Keratinocyte (primary cell): ENCODE data around the gene GEMIN8. TPM values are rescaled to one million over a fixed set of nuclear protein-coding genes. Genes with fewer than 3 reads are reported as not detected.

ENCODE experiments used
- DNase-seq: peaks from one replicate; pipeline ENCODE4 v3.0.0-alpha.2; 2011; ENCODE audit warnings: low read depth, missing footprints, low spot score
- FAIRE-seq: peaks from 2 replicates; lab custom pipeline; 2011; peaks lifted over from hg19 to GRCh38; lab: Jason Lieb, UNC
- H2AFZ ChIP-seq: 2 replicates; pipeline ENCODE4 v1.6.0; 2012; ENCODE audit warnings: low read length, control low read depth, inconsistent platforms; ENCODE audit not compliant: control insufficient read depth
- H3K27ac ChIP-seq: 2 replicates; pipeline ENCODE4 v1.5.1; 2011; ENCODE audit warnings: low read length; ENCODE audit not compliant: control insufficient read depth, insufficient read depth
- H3K27me3 ChIP-seq: 3 replicates; pipeline ENCODE4 v1.6.0; 2011; ENCODE audit warnings: low read length; ENCODE audit not compliant: control insufficient read depth, insufficient read depth; ENCODE audit errors: extremely low read depth
- H3K36me3 ChIP-seq, 2 experiments: 2 replicates in 1 of 2; 3 replicates in 1 of 2; pipeline ENCODE4 v1.5.1; 2011; ENCODE audit warnings: low read length in 2 of 2, mild to moderate bottlenecking in 1 of 2; ENCODE audit not compliant: control insufficient read depth in 2 of 2, insufficient read depth in 2 of 2; ENCODE audit errors: extremely low read depth in 1 of 2
- H3K4me1 ChIP-seq: 3 replicates; pipeline ENCODE4 v1.5.1; 2011; ENCODE audit warnings: low read length; ENCODE audit not compliant: control insufficient read depth, insufficient read depth; ENCODE audit errors: extremely low read depth
- H3K4me2 ChIP-seq: 3 replicates; pipeline ENCODE4 v1.6.0; 2011; ENCODE audit warnings: low read depth, low read length; ENCODE audit not compliant: control insufficient read depth, insufficient read depth; ENCODE audit errors: extremely low read depth
- H3K4me3 ChIP-seq, 3 experiments: fragments of 200-600 bp in 1 of 3; sonication (generic) in 1 of 3; 2 replicates in 2 of 3; 3 replicates in 1 of 3; pipeline ENCODE4 v1.5.1; 2011 to 2016; ENCODE audit warnings: low read length in 3 of 3, mild to moderate bottlenecking in 3 of 3, control low read depth in 2 of 3, inconsistent platforms in 1 of 3, low read depth in 1 of 3, mixed read lengths in 1 of 3, mixed run types in 1 of 3, moderate library complexity in 1 of 3; ENCODE audit not compliant: control insufficient read depth in 2 of 3, insufficient read depth in 2 of 3; ENCODE audit errors: extremely low read depth in 1 of 3
- H3K79me2 ChIP-seq: 2 replicates; pipeline ENCODE4 v1.6.0; 2012; ENCODE audit warnings: low read length; ENCODE audit not compliant: control insufficient read depth, insufficient read depth
- H3K9ac ChIP-seq: 3 replicates; pipeline ENCODE4 v1.6.0; 2011; ENCODE audit warnings: low read length; ENCODE audit not compliant: control insufficient read depth, insufficient read depth; ENCODE audit errors: extremely low read depth
- H3K9me1 ChIP-seq: 3 replicates; pipeline ENCODE4 v1.6.0; 2011; ENCODE audit warnings: low read length; ENCODE audit not compliant: control insufficient read depth, insufficient read depth; ENCODE audit errors: extremely low read depth
- H3K9me3 ChIP-seq: 2 replicates; pipeline ENCODE4 v1.5.1; 2012; ENCODE audit warnings: low read depth, low read length; ENCODE audit not compliant: control insufficient read depth
- H4K20me1 ChIP-seq: 3 replicates; pipeline ENCODE4 v1.6.0; 2011; ENCODE audit warnings: low read length; ENCODE audit not compliant: control insufficient read depth, insufficient read depth; ENCODE audit errors: extremely low read depth
- CTCF ChIP-seq, 3 experiments: IDR thresholded peaks in 1 of 3; conservative IDR thresholded peaks in 1 of 3; optimal IDR thresholded peaks in 1 of 3; 2 replicates in 2 of 3; 3 replicates in 1 of 3; pipeline versions ENCODE3 to v1.5.1; 2011; ENCODE audit warnings: low read length in 3 of 3, mild to moderate bottlenecking in 3 of 3, moderate library complexity in 2 of 3, control low read depth in 1 of 3, inconsistent platforms in 1 of 3; ENCODE audit not compliant: insufficient read depth in 2 of 3; ENCODE audit errors: extremely low read depth in 1 of 3
- EZH2 ChIP-seq: IDR thresholded peaks from one replicate; pipeline ENCODE4 v1.6.1; 2012; ENCODE audit warnings: inconsistent platforms, mild to moderate bottlenecking, low read length, moderate library complexity
- dilution Hi-C: fragments of 300-500 bp; cut with MboI; formaldehyde crosslinking; loops from one replicate; pipeline ENCODE4 v1.7.0; 2020; ENCODE audit warnings: low sequenced_read_pairs; ENCODE audit not compliant: extremely low pct_ligation_motif_present
- polyA plus RNA-seq, 5 experiments: library from polyadenylated mRNA; depleted of rRNA in 3 of 5; stranded (reverse) in 3 of 5; stranded (forward) in 1 of 5; unstranded in 1 of 5; fragments of >200 nt; gene quantifications; 1 replicate in 1 of 5; 2 replicates in 3 of 5; 3 replicates in 1 of 5; pipeline versions ENCODE4 v1.2.1 to v1.2.3, GENCODE V29; 2011 to 2012; ENCODE audit warnings: missing spikeins in 2 of 5, low read depth in 1 of 5, low replicate concordance in 1 of 5

The GEMIN8 gene
- polyA plus RNA-seq, 1 donor (not counting 4 experiments of a cell fraction or from before 2014, with no cell fraction given), result 38.8 TPM

- H3K4me3 ChIP-seq, result no peak overlapping the region
- FAIRE-seq, result no peak
- dilution Hi-C loops, result no loop called here
Observed at GRCh38 chrX:13967636-13968035, 62.1 kb downstream of the GEMIN8 start.

DNA sequence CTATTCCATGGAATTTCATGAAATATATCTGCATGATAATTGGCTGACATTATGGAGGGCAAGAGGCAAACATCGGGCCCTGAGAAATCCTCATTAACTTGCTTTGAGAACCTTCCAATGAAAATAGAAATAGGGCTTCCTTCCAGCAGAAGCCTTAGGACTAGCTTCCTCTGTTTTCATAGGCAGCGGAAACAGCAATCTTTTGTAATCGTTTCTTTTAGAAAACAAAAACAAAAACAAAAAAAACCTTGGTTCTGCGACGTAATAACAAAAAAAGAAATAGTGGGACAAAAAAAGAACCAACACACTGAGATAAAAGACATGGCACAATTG is 62.9 kb downstream of the GEMIN8 start:
- H3K27me3 ChIP-seq, result no peaks in the 10 kb centered on the region
- no peak for DNase-seq
- no peaks in the 10 kb centered on the region for H3K36me3 ChIP-seq
- H4K20me1 ChIP-seq, result no peaks in the 10 kb centered on the region
- H2AFZ ChIP-seq, result no peak overlapping the region
- no peak overlapping the region for H3K4me3 ChIP-seq
- no peak overlapping the region for H3K9ac ChIP-seq
- no peaks in the 10 kb centered on the region for H3K9me3 ChIP-seq
- TF ChIP-seq EZH2 (no peak), CTCF (optimal IDR thresholded peaks at IDR 0.05 in 1 of 3, IDR thresholded peaks at IDR 0.05 in 1 of 3, conservative IDR thresholded peaks at IDR 0.05 in 1 of 3; ENCODE audit: extremely low read depth in 1 of 3, insufficient read depth in 2 of 3, low read length in 3 of 3) (no peak)
- H3K79me2 ChIP-seq, result no peaks in the 10 kb centered on the region
- no peak overlapping the region for H3K27ac ChIP-seq
- H3K9me1 ChIP-seq, result no peaks in the 10 kb centered on the region
- H3K4me2 ChIP-seq, result no peak overlapping the region
- H3K4me1 ChIP-seq, result no peaks in the 10 kb centered on the region
- FAIRE-seq, result no peak
- dilution Hi-C loops, result no loop called here

More at GRCh38 chrX:13967636-13968035, 62.1 kb downstream of the GEMIN8 start:
- no peaks in the 10 kb centered on the region for H3K79me2 ChIP-seq
- H3K4me1 ChIP-seq, result no peaks in the 10 kb centered on the region
- no peaks in the 10 kb centered on the region for H3K9me1 ChIP-seq
- DNase-seq, result no peak
- H3K27me3 ChIP-seq, result no peaks in the 10 kb centered on the region
- no peaks in the 10 kb centered on the region for H4K20me1 ChIP-seq
- no peak overlapping the region for H3K9ac ChIP-seq
- H3K9me3 ChIP-seq, result no peaks in the 10 kb centered on the region
- H3K36me3 ChIP-seq, result no peaks in the 10 kb centered on the region
- no peak overlapping the region for H3K4me2 ChIP-seq
- H2AFZ ChIP-seq, result no peak overlapping the region
- no peak overlapping the region for H3K27ac ChIP-seq
- TF ChIP-seq CTCF (optimal IDR thresholded peaks at IDR 0.05 in 1 of 3, IDR thresholded peaks at IDR 0.05 in 1 of 3, conservative IDR thresholded peaks at IDR 0.05 in 1 of 3; ENCODE audit: extremely low read depth in 1 of 3, insufficient read depth in 2 of 3, low read length in 3 of 3) (no peak), EZH2 (no peak)
